ENCODE measurements around the gene SLC4A8.

SLC4A8 gene

GRCh38 chr12:51395283-51396230, 29.1 kb upstream of the SLC4A8 start:
- DNase-seq = no peak

GRCh38 chr12:51397670-51398069, 27.0 kb upstream of the SLC4A8 start:
- no peak for DNase-seq

- DNase-seq = no peak
These were observed 24.7 kb upstream of the SLC4A8 start for GRCh38 chr12:51399891-51400290.

GRCh38 chr12:51401020-51401419, 23.6 kb upstream of the SLC4A8 start:
- no peak for DNase-seq

- no peak for DNase-seq
These were observed 23.1 kb upstream of the SLC4A8 start for GRCh38 chr12:51401486-51401885.

GRCh38 chr12:51401900-51402299, 22.7 kb upstream of the SLC4A8 start:
- no peak for DNase-seq

- DNase-seq = no peak
These were observed 21.5 kb upstream of the SLC4A8 start for GRCh38 chr12:51403159-51403558.

GRCh38 chr12:51403681-51404136, 20.9 kb upstream of the SLC4A8 start:
- no peak for DNase-seq

GRCh38 chr12:51404627-51405026, 20.0 kb upstream of the SLC4A8 start:
- no peak for DNase-seq

- DNase-seq = no peak
These were observed 18.8 kb upstream of the SLC4A8 start for GRCh38 chr12:51405801-51406207.

DNA sequence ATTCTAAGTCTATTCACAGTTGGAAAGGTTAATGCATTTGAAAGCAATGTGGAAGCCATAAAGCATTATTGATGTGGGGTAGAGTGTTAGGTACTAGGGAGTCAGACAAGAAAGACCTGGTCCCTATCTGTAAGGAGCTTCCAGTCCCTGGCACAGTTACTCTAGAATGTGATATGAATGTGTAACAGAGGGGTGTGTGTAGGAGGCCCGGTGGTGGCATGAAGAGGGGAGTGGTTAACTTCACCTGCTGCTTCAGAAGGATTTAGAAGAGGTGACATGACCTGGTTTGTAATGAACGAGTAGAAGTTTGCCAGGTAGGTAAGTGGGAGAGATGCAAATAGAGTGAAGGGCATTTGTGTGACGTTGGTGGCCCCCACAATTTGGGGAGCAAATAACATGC, 18.3 kb upstream of the SLC4A8 start:
- no peak for DNase-seq

- DNase-seq = no peak
These were observed 17.8 kb upstream of the SLC4A8 start for GRCh38 chr12:51406859-51407258.

DNA sequence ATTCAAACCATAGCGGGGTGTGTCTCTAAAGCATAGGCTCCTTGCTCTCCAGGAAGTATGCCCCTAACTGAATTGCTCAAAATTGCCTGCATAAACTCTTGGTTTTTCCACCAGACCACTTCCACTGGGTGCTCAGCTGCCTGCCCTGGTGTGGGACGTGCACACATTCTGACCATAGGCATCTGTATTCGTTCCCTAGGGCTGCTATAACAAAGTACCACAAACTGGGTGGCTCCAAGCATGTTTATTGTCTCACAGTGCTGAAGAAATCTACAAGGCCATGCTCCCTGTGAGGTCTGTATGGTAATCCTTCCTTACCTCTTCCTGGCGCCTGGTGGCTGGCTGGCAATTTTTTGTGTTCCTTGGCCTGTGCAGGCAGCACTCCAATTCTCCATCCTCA, 17.0 kb upstream of the SLC4A8 start:
- DNase-seq = no peak

GRCh38 chr12:51409846-51410245, 14.8 kb upstream of the SLC4A8 start:
- DNase-seq = no peak

- no peak for DNase-seq
These were observed 11.5 kb upstream of the SLC4A8 start for GRCh38 chr12:51413149-51413548.

GRCh38 chr12:51413791-51414190, 10.8 kb upstream of the SLC4A8 start:
- no peak for DNase-seq

GRCh38 chr12:51415931-51416330, 8.7 kb upstream of the SLC4A8 start:
- no peak for DNase-seq

- DNase-seq = no peak
These were observed 6.8 kb upstream of the SLC4A8 start for GRCh38 chr12:51417826-51418225.

- no peak for DNase-seq
These were observed 5.0 kb upstream of the SLC4A8 start for GRCh38 chr12:51419425-51420193.

DNA sequence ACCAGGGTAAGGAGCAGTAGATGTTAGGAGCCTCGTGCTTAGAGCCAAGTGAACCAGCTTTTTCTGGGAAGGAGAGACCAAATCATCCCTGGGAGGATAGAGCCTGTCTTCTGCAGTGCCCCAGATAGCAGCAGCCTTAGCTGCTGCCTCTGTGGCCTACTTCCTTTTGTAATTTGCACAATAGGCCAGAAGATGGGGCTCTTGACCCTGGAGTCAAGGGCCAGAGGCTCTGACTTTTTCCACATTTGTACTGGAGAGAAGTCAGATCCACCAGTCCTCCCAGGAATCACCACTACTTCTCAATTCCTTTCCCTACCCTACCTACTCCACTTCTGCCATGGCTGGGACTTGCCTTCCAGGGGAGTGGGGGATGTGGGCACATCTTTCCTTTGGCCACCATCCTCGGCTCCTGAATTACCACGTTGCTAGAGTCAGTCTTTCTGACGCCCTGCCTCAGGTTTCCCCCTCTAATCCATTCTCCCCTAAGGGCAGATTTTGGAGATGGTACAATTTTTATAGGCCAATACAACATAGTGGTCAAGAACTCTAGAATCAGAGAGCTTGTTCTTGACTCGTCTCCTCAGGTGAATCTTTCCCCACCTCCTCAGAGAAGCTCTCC, 3.3 kb upstream of the SLC4A8 start:
- DNase-seq = peak; percentile 11

GRCh38 chr12:51424094-51424661, 453 bp upstream of the SLC4A8 start:
- DNase-seq = no peak

DNA sequence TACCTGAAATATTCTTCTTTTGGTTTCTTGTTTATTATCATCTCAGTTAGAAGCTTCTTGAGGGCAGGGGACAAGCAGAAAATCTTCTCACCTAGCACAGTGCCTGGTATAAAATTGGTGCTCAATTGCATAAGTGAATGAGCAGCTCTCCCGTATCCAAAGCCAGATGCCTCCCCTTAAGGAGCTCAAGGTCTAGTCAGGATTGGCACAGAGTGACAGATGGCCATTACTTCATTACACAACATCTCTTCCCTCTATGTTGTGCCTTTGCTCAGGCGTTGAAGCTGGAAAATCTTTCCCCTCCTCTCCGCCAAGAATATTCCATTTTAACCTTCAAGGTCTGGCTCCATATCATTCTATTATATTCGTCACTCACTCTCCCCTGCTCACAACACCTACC, 3.6 kb downstream of the SLC4A8 start:
- DNase-seq = no peak

DNA sequence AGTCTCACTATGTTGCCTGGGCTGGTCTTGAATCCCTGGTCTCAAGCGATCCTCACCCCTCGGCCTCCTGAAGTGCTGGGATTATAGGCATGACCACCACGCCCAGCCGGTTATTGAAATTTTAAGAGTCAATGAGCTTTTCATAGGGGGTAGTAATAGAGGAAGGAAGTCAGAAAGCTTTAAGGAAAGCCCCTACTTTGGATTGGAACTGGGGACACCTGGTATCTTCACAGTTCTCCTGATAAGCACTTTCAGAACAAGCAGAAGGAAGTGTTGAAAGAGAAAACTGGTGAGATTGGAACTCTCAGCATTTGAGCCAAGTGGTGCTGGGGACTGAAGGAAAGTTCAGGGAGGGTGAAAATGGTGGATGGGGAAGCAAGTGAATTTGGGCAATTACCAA, 5.1 kb downstream of the SLC4A8 start:
- no peak for DNase-seq
